Measurements from ENCODE around the gene ENO4.

ENO4 gene

GRCh38 chr10:116918583-116918982 lies 69.3 kb downstream of the ENO4 start:
- DNase-seq: no peak

DNA sequence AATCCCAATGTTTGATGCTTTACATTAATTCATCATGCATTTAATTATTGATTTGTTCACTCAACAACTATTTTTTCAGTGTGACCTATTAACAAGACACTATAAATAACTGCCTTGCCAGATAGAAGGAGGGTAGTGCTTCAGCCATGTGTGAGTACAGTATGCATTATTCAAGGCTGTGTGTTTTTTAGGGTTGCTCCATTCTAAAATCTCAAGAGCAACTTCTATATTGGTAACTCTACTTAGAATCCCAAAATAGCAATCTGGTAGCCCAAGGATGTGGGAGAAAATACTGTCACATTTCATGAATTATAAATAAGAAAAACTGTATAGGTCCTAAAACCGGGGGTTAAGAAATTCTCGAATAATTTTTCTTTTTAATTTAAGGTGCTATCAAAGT lies 69.9 kb downstream of the ENO4 start:
- DNase-seq: no peak

GRCh38 chr10:116919706-116920105 lies 70.4 kb downstream of the ENO4 start:
- no peak for DNase-seq

GRCh38 chr10:116925056-116925455 lies 75.8 kb downstream of the ENO4 start:
- no peak for DNase-seq

GRCh38 chr10:116926426-116926825 lies 77.1 kb downstream of the ENO4 start:
- no peak for DNase-seq

DNA sequence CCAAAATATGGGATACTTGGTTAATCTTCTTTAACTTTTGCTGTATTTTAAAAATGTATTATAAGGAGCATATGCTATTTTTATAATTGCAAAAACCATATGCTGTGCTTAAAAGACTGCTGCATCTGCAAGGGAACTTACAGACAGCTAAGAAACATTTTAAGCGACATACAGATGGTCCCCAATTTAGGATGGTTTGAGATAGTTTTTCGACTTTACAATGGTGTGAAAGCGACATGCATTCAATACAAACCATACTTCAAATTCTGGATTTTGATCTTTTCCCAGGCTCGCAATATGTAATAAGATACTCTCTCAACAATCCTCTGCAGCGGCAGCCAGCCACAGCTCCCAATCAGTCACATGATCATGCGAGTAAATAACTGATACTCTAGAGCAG lies 82.5 kb downstream of the ENO4 start:
- no peak for DNase-seq
